K562 (cell line): ENCODE measurements around the gene DYNLT4. TPM values are rescaled to one million over a fixed set of nuclear protein-coding genes. Genes with fewer than 3 reads are reported as not detected.

Experiments used
- ARID4B ChIP-seq: sonication (generic); formaldehyde crosslinking; IDR thresholded peaks from 2 replicates; pipeline ENCODE4 v1.8.0; 2022; ENCODE audit warnings: mild to moderate bottlenecking, missing genetic modification reagents
- BRF1 ChIP-seq: IDR thresholded peaks from 3 replicates; pipeline ENCODE4 v1.6.1; 2011; ENCODE audit warnings: borderline replicate concordance, mild to moderate bottlenecking; ENCODE audit not compliant: insufficient read length; ENCODE audit errors: extremely low read depth
- EP400 ChIP-seq: fragments of 450-650 bp; IDR thresholded peaks from 2 replicates; pipeline ENCODE4 v1.6.1; 2017; ENCODE audit warnings: antibody characterized with exemption, mild to moderate bottlenecking, moderate library complexity
- ETV5 ChIP-seq: sonication (generic); formaldehyde crosslinking; IDR thresholded peaks from 2 replicates; pipeline ENCODE4 v1.4.0; 2020; ENCODE audit warnings: low read depth, mild to moderate bottlenecking, missing genetic modification reagents
- ETV6 ChIP-seq, 3 experiments: fragments of 150-350 bp in 1 of 3; sonication (generic) in 1 of 3; formaldehyde crosslinking in 1 of 3; IDR thresholded peaks; 2 replicates each; pipeline versions ENCODE4 v1.6.1 to v1.8.0; 2014 to 2022; ENCODE audit warnings: borderline replicate concordance in 2 of 3, low read depth in 2 of 3, antibody characterized with exemption in 1 of 3, low read length in 1 of 3, mild to moderate bottlenecking in 1 of 3, missing genetic modification reagents in 1 of 3
- HMBOX1 ChIP-seq: sonication (generic); IDR thresholded peaks from 2 replicates; pipeline ENCODE4 v1.6.1; 2016
- KAT7 ChIP-seq: sonication (generic); formaldehyde crosslinking; IDR thresholded peaks from 2 replicates; pipeline ENCODE4 v1.8.0; 2022; ENCODE audit warnings: missing genetic modification reagents, mild to moderate bottlenecking, borderline replicate concordance
- POLR3G ChIP-seq: IDR thresholded peaks from 2 replicates; pipeline ENCODE4 v1.6.1; 2011; ENCODE audit not compliant: insufficient read length, insufficient replicate concordance; ENCODE audit errors: extremely low read depth
- RBM17 ChIP-seq: fragments of 200-400 bp; formaldehyde crosslinking; IDR thresholded peaks from 2 replicates; pipeline ENCODE4 v1.6.1; 2017; ENCODE audit warnings: low read depth, mild to moderate bottlenecking, low read length, borderline replicate concordance
- RUNX1 ChIP-seq: sonication (generic); IDR thresholded peaks from 2 replicates; pipeline ENCODE4 v1.6.1; 2016; ENCODE audit warnings: antibody characterized with exemption, low read depth
- SNAPC5 ChIP-seq: fragments of 250-450 bp; sonication (Bioruptor Pico); IDR thresholded peaks from 2 replicates; pipeline ENCODE4 v1.8.0; 2021; ENCODE audit warnings: moderate library complexity, mild to moderate bottlenecking, inconsistent platforms
- ZNF253 ChIP-seq: fragments of 250-450 bp; sonication (Bioruptor Pico); conservative IDR thresholded peaks from 2 replicates; pipeline ENCODE4 v1.6.1; 2021; ENCODE audit warnings: mild to moderate bottlenecking
- ZNF263 ChIP-seq: sonication (generic); formaldehyde crosslinking; IDR thresholded peaks from 2 replicates; pipeline ENCODE4 v1.8.0; 2022; ENCODE audit warnings: mild to moderate bottlenecking, missing genetic modification reagents, borderline replicate concordance
- ZNF398 ChIP-seq: fragments of 250-450 bp; sonication (Bioruptor Pico); IDR thresholded peaks from 2 replicates; pipeline ENCODE4 v1.8.0; 2021; ENCODE audit warnings: moderate library complexity, mild to moderate bottlenecking, inconsistent platforms
- ZNF431 ChIP-seq: sonication (generic); formaldehyde crosslinking; IDR thresholded peaks from 2 replicates; pipeline ENCODE4 v1.8.0; 2022; ENCODE audit warnings: mild to moderate bottlenecking, missing genetic modification reagents
- ZNF77 ChIP-seq: fragments of 250-450 bp; sonication (Bioruptor Pico); IDR thresholded peaks from 2 replicates; pipeline ENCODE4 v1.5.0; 2020
- ZNF778 ChIP-seq: fragments of 450-650 bp; formaldehyde crosslinking; IDR thresholded peaks from 2 replicates; pipeline ENCODE4 v1.4.0; 2020; ENCODE audit warnings: mild to moderate bottlenecking, moderate library complexity
- polyA plus RNA-seq, 8 experiments: library from polyadenylated mRNA; depleted of rRNA in 4 of 8; stranded (reverse) in 5 of 8; unstranded in 3 of 8; fragments of >200 nt; fragmentation: Nextera tagmentation in 2 of 8; fragmentation: Illumina TruSeq in 1 of 8; extraction: Ambion mirVana in 2 of 8; extraction: Trizol in 1 of 8; gene quantifications; 2 replicates each; pipeline versions ENCODE4 v1.2.1 to v1.2.3, GENCODE V29; 2011 to 2014; ENCODE audit warnings: inconsistent platforms in 1 of 8, missing spikeins in 1 of 8
- total RNA-seq, 7 experiments: library from RNA; depleted of rRNA in 6 of 7; stranded (reverse); fragments of >200 nt in 6 of 7; fragmentation: Illumina TruSeq in 2 of 7; extraction: Trizol in 2 of 7; gene quantifications; 2 replicates each; pipeline versions ENCODE4 v1.2.1 to v1.2.3, GENCODE V29; 2011 to 2021; ENCODE audit warnings: low replicate concordance in 1 of 7

DYNLT4 gene
- total and polyA plus RNA-seq, 9 of the 15 experiments (the other 6 are each of a cell fraction or from before 2014, with no cell fraction given): 0.29 to 0.73 TPM; not detected in 7

- TF ChIP-seq ZNF398 (CRISPR knock-in tag) (no peak), ZNF778 (CRISPR knock-in tag) (no peak), POLR3G (no peak), RUNX1 (peak; percentile 92), HMBOX1 (peak; percentile 98), ZNF263 (CRISPR knock-in tag) (peak; percentile 45; the same call in 1 of the 2 replicates), SNAPC5 (CRISPR knock-in tag) (peak; percentile 97), ETV5 (CRISPR knock-in tag) (peak; percentile 90; the same call in 1 of the 2 replicates), KAT7 (CRISPR knock-in tag) (no peak), BRF1 (no peak), ETV6 (IDR thresholded peaks at IDR 0.05; ENCODE audit: borderline replicate concordance in 1 of 2, low read depth in 2 of 2, low read length in 1 of 2) (peak in 1 of 2 experiments; percentile 87; a peak in 2 of 4 replicates), ETV6 (CRISPR knock-in tag; IDR thresholded peaks at IDR 0.05; ENCODE audit: borderline replicate concordance) (peak; percentile 88; the same call in 1 of the 2 replicates), RBM17 (no peak), ZNF253 (no peak; the same call in none of the 2 replicates), EP400 (peak; percentile 90), ARID4B (CRISPR knock-in tag) (peak; percentile 47; the same call in 1 of the 2 replicates), ZNF431 (CRISPR knock-in tag) (no peak; the same call in none of the 2 replicates), ZNF77 (CRISPR knock-in tag) (peak; percentile 91)
Measured at GRCh38 chr1:44819608-44820327, 12.6 kb upstream of the DYNLT4 start (continued).
